ENCODE results near the gene OARD1.

DNA sequence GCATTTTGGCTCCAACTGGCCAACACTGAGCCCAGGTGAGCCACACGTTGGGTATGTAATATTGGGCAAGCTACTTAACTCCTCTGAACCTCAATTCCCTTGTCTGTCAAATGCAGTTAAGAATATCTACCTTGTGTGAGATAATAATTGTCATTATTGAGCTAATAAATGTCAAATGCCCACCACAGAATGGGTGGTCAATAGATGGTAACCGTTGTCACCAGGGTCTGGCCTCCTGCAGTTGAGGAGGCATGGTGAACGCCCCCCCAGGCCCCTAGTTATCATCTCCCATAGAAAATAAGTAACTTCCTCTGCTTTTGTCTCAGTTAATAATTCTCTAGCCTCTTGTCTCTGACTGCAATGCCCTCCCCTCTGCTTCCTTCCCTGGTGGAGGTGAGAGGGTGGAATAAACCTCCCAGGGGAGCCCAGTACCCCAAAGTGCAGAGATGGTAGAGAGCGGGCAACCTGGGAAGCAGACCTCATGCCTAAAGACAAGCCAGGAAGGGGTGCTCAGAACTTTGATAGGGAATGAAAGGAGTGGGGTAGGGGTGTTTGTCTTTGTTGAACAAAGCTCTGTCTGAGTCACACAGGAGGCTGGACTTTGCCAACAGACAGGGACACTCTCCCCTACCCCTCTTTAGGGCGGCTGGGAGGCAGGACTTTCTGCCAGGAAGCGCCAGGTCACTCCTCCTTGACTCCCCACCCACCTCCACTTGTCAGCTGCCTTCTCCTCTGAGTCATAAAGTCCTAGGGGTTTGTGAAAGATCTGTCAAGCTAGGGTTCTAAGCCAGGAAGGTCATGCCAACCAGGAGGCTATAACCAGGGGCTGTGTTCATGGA is 31.8 kb downstream of the OARD1 start:
- TF ChIP-seq, protein P1, sequence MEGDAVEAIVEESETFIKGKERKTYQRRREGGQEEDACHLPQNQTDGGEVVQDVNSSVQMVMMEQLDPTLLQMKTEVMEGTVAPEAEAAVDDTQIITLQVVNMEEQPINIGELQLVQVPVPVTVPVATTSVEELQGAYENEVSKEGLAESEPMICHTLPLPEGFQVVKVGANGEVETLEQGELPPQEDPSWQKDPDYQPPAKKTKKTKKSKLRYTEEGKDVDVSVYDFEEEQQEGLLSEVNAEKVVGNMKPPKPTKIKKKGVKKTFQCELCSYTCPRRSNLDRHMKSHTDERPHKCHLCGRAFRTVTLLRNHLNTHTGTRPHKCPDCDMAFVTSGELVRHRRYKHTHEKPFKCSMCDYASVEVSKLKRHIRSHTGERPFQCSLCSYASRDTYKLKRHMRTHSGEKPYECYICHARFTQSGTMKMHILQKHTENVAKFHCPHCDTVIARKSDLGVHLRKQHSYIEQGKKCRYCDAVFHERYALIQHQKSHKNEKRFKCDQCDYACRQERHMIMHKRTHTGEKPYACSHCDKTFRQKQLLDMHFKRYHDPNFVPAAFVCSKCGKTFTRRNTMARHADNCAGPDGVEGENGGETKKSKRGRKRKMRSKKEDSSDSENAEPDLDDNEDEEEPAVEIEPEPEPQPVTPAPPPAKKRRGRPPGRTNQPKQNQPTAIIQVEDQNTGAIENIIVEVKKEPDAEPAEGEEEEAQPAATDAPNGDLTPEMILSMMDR (IDR thresholded peaks at IDR 0.05), result no peak
- no peak for TF ChIP-seq POLR2A (IDR thresholded peaks at IDR 0.05)

Data from body of pancreas (tissue), 4 donors.